ENCODE measurements around the gene GNA15. TPM values are rescaled to one million over a fixed set of nuclear protein-coding genes. Genes with fewer than 3 reads are reported as not detected.

GNA15 gene
- total RNA-seq, 2 experiments from 2014 or later = 44.1 to 45.5 TPM

DNA sequence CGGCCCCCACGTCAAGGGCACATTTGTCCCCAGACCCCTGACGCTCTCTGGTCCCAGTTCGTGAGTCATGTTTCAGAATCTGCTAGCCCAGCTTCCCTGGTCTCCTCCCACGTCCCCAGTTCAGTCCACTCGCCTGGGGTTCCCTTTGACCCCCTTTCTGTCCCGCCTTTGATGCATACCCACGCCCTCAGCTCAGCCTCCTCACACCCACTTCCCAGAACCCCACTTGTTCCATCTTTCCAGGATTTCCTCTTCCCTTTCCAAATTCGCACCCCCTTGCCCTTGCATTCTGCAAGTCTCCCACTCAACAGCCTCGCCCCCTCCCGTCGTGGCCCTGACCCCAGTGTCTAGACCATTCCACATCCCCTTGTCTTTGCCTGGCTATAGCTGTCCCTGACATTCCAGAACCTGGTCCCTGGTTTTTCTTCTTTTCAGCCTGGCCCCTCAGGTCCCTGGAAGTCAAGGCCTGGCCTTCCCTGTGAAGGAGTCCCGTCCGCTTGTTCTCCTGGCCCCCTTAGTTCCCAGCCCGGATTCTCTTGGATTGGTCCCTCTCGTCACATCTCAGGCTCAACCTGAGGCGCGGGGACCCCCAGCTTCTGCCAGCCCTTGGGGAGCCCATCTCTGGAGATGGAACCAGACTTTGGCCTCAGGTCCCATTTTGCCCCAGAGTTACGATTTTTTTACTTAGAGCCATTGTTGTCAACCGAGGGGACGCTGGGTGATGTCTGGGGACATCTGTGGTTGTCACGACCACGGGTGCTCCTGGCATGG lies 51.2 kb downstream of the GNA15 start:
- Mint-ChIP-seq H3K4me3 (peak overlapping the region; percentile 93), H3K27me3 (no peaks in the 10 kb centered on the region), H3K9me3 (no peaks in the 10 kb centered on the region), H3K4me1 (ENCODE audit: low read depth) (peaks cover 55% of the 10 kb centered on the region), H3K36me3 (ENCODE audit: low read depth) (peaks cover 44% of the 10 kb centered on the region), H3K27ac (peak overlapping the region; percentile 82)
- ChIA-PET CTCF (interaction anchor here (0.8 to 1.3 kb wide), 3 partner anchors 23 to 83 kb away, joined by 3 to 4 read pairs (median 3); no protein-coding TSS in a partner anchor), POLR2A (interaction anchor here (0.5 to 2.3 kb wide), 5 partner anchors 8 to 302 kb away, joined by 3 to 5 read pairs (median 3); no protein-coding TSS in a partner anchor)
- ATAC-seq = no peak
- TF ChIP-seq, protein P1, sequence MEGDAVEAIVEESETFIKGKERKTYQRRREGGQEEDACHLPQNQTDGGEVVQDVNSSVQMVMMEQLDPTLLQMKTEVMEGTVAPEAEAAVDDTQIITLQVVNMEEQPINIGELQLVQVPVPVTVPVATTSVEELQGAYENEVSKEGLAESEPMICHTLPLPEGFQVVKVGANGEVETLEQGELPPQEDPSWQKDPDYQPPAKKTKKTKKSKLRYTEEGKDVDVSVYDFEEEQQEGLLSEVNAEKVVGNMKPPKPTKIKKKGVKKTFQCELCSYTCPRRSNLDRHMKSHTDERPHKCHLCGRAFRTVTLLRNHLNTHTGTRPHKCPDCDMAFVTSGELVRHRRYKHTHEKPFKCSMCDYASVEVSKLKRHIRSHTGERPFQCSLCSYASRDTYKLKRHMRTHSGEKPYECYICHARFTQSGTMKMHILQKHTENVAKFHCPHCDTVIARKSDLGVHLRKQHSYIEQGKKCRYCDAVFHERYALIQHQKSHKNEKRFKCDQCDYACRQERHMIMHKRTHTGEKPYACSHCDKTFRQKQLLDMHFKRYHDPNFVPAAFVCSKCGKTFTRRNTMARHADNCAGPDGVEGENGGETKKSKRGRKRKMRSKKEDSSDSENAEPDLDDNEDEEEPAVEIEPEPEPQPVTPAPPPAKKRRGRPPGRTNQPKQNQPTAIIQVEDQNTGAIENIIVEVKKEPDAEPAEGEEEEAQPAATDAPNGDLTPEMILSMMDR (IDR thresholded peaks at IDR 0.05) = no peak
- intact Hi-C loops (cut with micrococcal nuclease) = no loop called here
- no peak for DNase-seq

DNA sequence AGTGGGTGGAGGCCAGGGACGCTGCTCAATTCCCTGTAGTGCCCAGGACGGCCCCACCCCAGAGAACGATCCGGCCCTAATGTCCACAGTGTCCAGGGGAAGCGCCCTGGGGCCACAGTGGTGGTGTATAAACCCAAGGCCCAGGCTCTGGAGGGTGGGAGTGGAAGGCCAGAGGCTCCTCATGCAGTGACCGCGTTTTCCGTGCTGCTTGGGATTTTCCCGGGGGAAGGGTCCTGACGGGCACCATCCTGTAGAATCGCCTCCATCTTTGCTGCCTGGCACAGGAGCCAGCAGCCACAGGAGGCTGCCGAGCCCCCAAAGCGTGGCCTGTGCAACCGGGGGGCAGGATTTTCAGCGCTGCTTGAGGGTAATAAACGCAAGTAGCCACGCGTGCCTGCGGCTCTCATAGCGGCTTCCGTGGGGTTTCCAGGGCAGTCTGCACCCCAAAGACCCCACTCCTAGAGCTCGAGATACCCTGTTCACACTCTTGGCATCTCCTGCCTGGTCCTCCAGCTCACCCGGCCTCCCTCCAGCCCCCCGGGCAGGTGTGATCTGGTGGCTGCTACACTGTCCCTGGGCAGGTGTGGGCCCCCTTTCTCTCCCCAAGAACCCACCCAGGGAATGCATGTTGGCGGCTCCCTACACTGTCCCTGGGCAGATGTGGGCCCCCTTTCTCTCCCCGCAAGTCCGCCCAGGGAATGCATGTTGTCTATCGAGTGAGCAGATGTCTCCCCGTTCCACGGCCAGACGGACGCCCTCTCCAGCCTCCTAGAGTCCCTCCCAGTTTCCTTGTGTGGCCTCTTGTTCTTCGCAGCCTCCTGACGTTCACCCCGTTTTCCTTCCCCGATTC lies 52.1 kb downstream of the GNA15 start:
- POLR2A ChIA-PET = interaction anchor here (0.5 to 2.3 kb wide), 2 partner anchors 16 to 17 kb away, joined by 3 to 5 read pairs; no protein-coding TSS in a partner anchor
- no peak overlapping the region for H3K27ac Mint-ChIP-seq
- ATAC-seq = no peak
- peaks cover 51% of the 10 kb centered on the region for H3K4me1 Mint-ChIP-seq (ENCODE audit: low read depth)
- TF ChIP-seq, protein P1 (IDR thresholded peaks at IDR 0.05) = no peak
- H3K9me3 Mint-ChIP-seq = no peaks in the 10 kb centered on the region
- CTCF ChIA-PET = interaction anchor here (1.2 to 1.3 kb wide), 2 partner anchors 79 to 84 kb away, joined by 3 to 4 read pairs; no protein-coding TSS in a partner anchor
- H3K27me3 Mint-ChIP-seq = no peaks in the 10 kb centered on the region
- peak overlapping the region; percentile 93 for H3K4me3 Mint-ChIP-seq
- no peak for DNase-seq
- peaks cover 41% of the 10 kb centered on the region for H3K36me3 Mint-ChIP-seq (ENCODE audit: low read depth)
- intact Hi-C loops (cut with micrococcal nuclease) = no loop called here

DNA sequence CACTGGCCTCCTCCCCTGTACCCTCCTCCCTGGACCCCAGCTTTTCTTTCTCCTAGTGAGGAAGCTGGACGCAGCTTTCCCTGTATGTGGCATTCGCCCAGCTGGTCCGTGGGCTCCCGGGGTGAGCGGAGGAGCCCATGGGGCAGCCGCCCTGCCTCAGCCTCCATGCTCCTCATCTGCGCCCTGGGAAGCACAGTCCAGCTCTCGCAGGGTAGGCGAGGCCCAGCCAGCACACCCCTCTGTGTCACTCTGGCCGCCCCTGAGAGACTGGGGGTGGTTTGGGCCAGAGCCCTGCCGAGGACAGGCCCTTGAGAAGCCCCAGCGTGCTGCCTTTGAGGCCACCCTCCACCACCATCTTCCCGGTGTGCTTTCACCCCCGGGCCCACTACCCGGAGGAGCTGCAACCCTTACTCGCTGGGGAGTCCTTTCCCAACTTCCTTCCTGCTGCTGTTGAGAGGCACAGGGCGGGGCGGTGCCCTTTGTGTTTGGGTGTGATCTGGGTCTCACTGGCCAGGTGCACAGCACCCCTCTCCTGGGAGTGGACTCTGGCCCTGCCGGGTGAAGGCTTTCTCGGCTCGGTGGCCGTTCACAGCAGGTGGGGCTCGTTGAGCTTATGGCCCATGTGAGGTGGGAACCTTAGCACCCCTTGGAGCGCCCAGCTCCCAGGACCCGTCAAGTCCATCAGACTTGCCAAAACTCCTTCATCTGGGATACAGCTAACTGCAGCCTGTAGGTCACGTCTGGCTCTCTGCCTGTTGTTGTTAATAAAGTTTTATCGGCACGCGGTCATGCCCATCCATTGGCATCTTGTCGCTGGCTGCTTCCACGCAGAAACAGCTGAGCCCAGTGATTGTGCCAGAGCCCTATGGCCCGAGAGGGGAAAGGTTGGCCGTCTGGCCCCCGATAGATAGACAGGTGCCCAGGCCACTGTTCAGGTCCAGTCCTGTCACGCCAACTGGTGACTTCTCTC lies 53.1 kb downstream of the GNA15 start:
- no peak for DNase-seq
- Mint-ChIP-seq H3K27me3 (no peaks in the 10 kb centered on the region), H3K4me3 (peak overlapping the region; percentile 93), H3K36me3 (ENCODE audit: low read depth) (peaks cover 41% of the 10 kb centered on the region), H3K4me1 (ENCODE audit: low read depth) (peaks cover 44% of the 10 kb centered on the region), H3K9me3 (no peaks in the 10 kb centered on the region), H3K27ac (no peak overlapping the region)
- ChIA-PET CTCF (no interaction called here), POLR2A (interaction anchor here (0.5 to 1.3 kb wide), 3 partner anchors 14 to 291 kb away, joined by 3 read pairs; no protein-coding TSS in a partner anchor)
- no peak for ATAC-seq
- TF ChIP-seq, protein P1 (IDR thresholded peaks at IDR 0.05) = no peak
- intact Hi-C loops (cut with micrococcal nuclease) = no loop called here

DNA sequence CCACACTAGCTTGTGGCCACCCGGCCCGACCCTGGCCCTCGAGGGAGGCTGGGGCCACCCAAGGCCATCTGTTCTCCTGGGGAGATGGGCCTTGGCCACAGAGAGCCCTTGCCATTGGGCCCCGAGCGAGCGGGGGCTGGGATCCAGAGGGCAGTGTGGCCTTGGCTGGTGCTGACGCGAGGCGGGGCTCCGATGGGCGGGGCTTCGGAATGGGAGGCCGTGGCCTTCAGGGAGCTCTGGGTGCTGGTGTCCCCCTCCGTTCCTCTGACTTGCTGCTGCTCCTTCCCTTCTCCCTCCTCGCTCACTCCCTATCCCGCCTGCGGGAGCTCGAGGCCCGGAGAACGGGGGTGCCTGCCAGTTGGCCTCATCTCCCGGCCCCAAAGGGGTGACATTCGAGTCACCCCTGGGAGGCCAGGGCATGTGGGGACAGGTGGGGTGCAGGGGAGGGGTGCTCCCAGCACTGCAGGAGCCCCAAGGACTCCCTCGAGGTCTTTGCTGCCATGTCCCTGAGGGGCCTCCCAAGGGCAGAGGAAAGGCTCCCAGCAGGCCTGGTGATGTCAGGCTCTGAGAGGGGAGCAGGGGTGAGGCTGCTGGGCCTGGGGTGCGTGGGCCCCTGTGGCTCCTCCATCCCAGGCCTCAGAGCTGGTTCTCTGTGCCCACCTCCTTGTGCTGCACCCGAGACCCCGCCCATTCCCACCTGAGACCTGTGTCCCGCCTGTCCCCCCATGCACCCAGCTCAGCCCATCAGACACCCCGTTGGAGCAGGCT lies 54.1 kb downstream of the GNA15 start:
- intact Hi-C loops (cut with micrococcal nuclease) = no loop called here
- Mint-ChIP-seq H3K9me3 (no peaks in the 10 kb centered on the region), H3K27ac (no peak overlapping the region), H3K36me3 (ENCODE audit: low read depth) (peaks cover 42% of the 10 kb centered on the region), H3K4me3 (no peak overlapping the region), H3K27me3 (no peaks in the 10 kb centered on the region), H3K4me1 (ENCODE audit: low read depth) (peaks cover 34% of the 10 kb centered on the region)
- ATAC-seq (no peak), DNase-seq (no peak)
- ChIA-PET POLR2A (interaction anchor here (1.2 to 1.3 kb wide), 2 partner anchors 13 to 290 kb away, joined by 3 read pairs; no protein-coding TSS in a partner anchor), CTCF (no interaction called here)
- TF ChIP-seq, protein P1 (IDR thresholded peaks at IDR 0.05) = no peak
